Natural killer cell (primary cell): ENCODE measurements around the gene LMAN1. TPM values are rescaled to one million over a fixed set of nuclear protein-coding genes. Genes with fewer than 3 reads are reported as not detected.

Experiments
- ATAC-seq, 3 donors: fragments of 150-1000 bp in 2 of 3; fragments of 200-7000 bp in 1 of 3; cut with Tn5 transposase; 1 replicate in 1 of 3; 2 replicates in 2 of 3; pipeline ENCODE4 v1.10.0; 2021; ENCODE audit warnings: mild to moderate bottlenecking in 2 of 3, moderate library complexity in 2 of 3
- DNase-seq, 2 donors: peaks; one replicate each; pipeline versions ENCODE4 v3.0.0 to v3.0.0-alpha.2; 2013 to 2021; ENCODE audit warnings: mixed read lengths in 1 of 2
- H3K27ac ChIP-seq: one replicate; pipeline ENCODE4 v1.5.1; 2013; ENCODE audit warnings: mild to moderate bottlenecking, low read length
- H3K27me3 ChIP-seq: one replicate; pipeline ENCODE4 v1.6.1; 2013; ENCODE audit warnings: low read length; ENCODE audit not compliant: control insufficient read depth, insufficient read depth
- H3K36me3 ChIP-seq: one replicate; pipeline ENCODE4 v1.6.1; 2013; ENCODE audit warnings: low read length; ENCODE audit not compliant: control insufficient read depth, insufficient read depth
- H3K4me1 ChIP-seq: one replicate; pipeline ENCODE4 v1.6.1; 2013; ENCODE audit warnings: low read length; ENCODE audit not compliant: control insufficient read depth, insufficient read depth
- H3K4me3 ChIP-seq: one replicate; pipeline ENCODE4 v1.5.1; 2013; ENCODE audit warnings: low read length
- H3K9me3 ChIP-seq: one replicate; pipeline ENCODE4 v1.6.1; 2013; ENCODE audit warnings: low read length; ENCODE audit not compliant: control insufficient read depth, insufficient read depth
- H3K27ac Mint-ChIP-seq, 2 donors: one replicate each; pipeline ENCODE4 v1.8.0; 2022; ENCODE audit warnings: mild to moderate bottlenecking in 2 of 2, mixed read lengths in 2 of 2, moderate library complexity in 1 of 2
- H3K27me3 Mint-ChIP-seq, 2 donors: one replicate each; pipeline ENCODE4 v1.8.0; 2022; ENCODE audit warnings: low read depth in 2 of 2, mixed read lengths in 2 of 2
- H3K36me3 Mint-ChIP-seq: one replicate; pipeline ENCODE4 v1.8.0; 2022; ENCODE audit warnings: mixed read lengths
- H3K4me1 Mint-ChIP-seq, 2 donors: one replicate each; pipeline ENCODE4 v1.8.0; 2022; ENCODE audit warnings: mixed read lengths in 2 of 2
- H3K4me3 Mint-ChIP-seq: one replicate; pipeline ENCODE4 v1.8.0; 2022; ENCODE audit warnings: mild to moderate bottlenecking, moderate library complexity, mixed read lengths
- H3K9me3 Mint-ChIP-seq, 2 donors: one replicate each; pipeline ENCODE4 v1.8.0; 2022; ENCODE audit warnings: mixed read lengths in 2 of 2
- WGBS: methylation state at CpG from one replicate; pipeline ENCODE4 v1.1.7; 2013; ENCODE audit warnings: missing lambda C conversion rate; ENCODE audit not compliant: insufficient coverage; 5-methylcytosine and 5-hydroxymethylcytosine counted together
- intact Hi-C: fragments of 100-400 bp; cut with micrococcal nuclease; formaldehyde crosslinking; loops from one replicate; pipeline ENCODE4 v1.14.2; 2022
- total RNA-seq, 4 donors: library from RNA; stranded (reverse); fragments of 120-200 nt in 1 of 4; gene quantifications; one replicate each; pipeline versions ENCODE4 v1.2.3 to v1.2.4, GENCODE V29; 2013 to 2022
- TF ChIP-seq, protein P1 (sequence below): fragments of 200-600 bp; IDR thresholded peaks from one replicate; pipeline ENCODE4 v1.8.0; 2022; ENCODE audit warnings: antibody characterized with exemption

Gene LMAN1
- total RNA-seq, 3 donors from 2014 or later (not counting 1 experiment from before 2014, with no cell fraction given), result 50.1 to 58.3 (median 57.6) TPM

- H3K4me1 Mint-ChIP-seq, result no peaks in the 10 kb centered on the region
- H3K27ac Mint-ChIP-seq, result no peak overlapping the region
- intact Hi-C loops, result no loop called here
- H3K9me3 Mint-ChIP-seq, result no peaks in the 10 kb centered on the region
- TF ChIP-seq, protein P1, sequence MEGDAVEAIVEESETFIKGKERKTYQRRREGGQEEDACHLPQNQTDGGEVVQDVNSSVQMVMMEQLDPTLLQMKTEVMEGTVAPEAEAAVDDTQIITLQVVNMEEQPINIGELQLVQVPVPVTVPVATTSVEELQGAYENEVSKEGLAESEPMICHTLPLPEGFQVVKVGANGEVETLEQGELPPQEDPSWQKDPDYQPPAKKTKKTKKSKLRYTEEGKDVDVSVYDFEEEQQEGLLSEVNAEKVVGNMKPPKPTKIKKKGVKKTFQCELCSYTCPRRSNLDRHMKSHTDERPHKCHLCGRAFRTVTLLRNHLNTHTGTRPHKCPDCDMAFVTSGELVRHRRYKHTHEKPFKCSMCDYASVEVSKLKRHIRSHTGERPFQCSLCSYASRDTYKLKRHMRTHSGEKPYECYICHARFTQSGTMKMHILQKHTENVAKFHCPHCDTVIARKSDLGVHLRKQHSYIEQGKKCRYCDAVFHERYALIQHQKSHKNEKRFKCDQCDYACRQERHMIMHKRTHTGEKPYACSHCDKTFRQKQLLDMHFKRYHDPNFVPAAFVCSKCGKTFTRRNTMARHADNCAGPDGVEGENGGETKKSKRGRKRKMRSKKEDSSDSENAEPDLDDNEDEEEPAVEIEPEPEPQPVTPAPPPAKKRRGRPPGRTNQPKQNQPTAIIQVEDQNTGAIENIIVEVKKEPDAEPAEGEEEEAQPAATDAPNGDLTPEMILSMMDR, result no peak
- Histone ChIP-seq H3K27me3 (no peaks in the 10 kb centered on the region), H3K36me3 (no peaks in the 10 kb centered on the region), H3K4me3 (no peak overlapping the region), H3K4me1 (no peaks in the 10 kb centered on the region), H3K9me3 (no peaks in the 10 kb centered on the region), H3K27ac (no peak overlapping the region)
- H3K27me3 Mint-ChIP-seq, result peaks cover 17 to 19% of the 10 kb centered on the region in 2 donors
- no peak overlapping the region for H3K4me3 Mint-ChIP-seq
- WGBS, result 82% methylated on average over 7 of the region's 8 CpGs
- no peaks in the 10 kb centered on the region for H3K36me3 Mint-ChIP-seq
- DNase-seq, result no peak
- ATAC-seq, result no peak
These were observed 60.2 kb downstream of the LMAN1 start for GRCh38 chr18:59298871-59299270.

DNA sequence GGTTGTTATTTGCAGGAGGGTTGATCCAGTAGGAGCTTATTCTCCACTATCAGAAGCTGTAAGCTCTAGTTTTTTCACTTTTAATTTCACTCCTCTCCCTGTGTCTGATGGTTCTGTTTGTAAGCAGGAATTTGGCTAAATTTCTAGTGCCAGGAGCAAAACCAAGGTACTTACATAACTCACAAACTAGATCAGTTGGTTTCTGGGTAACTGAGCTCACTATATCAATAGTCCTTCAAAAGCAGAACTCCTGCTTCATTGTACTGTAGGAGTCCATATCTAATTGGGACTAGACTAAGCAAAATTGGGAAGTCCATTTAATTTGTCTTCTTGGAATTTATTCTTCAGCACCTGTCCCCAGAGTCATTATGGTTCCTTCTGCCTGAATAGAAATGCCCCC lies 65.7 kb downstream of the LMAN1 start:
- Histone ChIP-seq H3K27me3 (peaks cover 6% of the 10 kb centered on the region), H3K9me3 (no peaks in the 10 kb centered on the region), H3K27ac (no peak overlapping the region), H3K36me3 (no peaks in the 10 kb centered on the region), H3K4me1 (no peaks in the 10 kb centered on the region), H3K4me3 (no peak overlapping the region)
- H3K27ac Mint-ChIP-seq, result no peak overlapping the region
- TF ChIP-seq, protein P1, result no peak
- intact Hi-C loops, result no loop called here
- H3K36me3 Mint-ChIP-seq, result no peaks in the 10 kb centered on the region
- H3K4me1 Mint-ChIP-seq, result no peaks in the 10 kb centered on the region
- ATAC-seq, result no peak
- DNase-seq, result no peak
- peaks cover 17 to 40% of the 10 kb centered on the region in 2 donors for H3K27me3 Mint-ChIP-seq
- no peaks in the 10 kb centered on the region for H3K9me3 Mint-ChIP-seq
- H3K4me3 Mint-ChIP-seq, result no peak overlapping the region

- no peaks in the 10 kb centered on the region for H3K36me3 Mint-ChIP-seq
- no peaks in the 10 kb centered on the region for H3K4me1 ChIP-seq
- ATAC-seq, result no peak
- no peak for DNase-seq
- H3K4me1 Mint-ChIP-seq, result no peaks in the 10 kb centered on the region
- H3K27me3 Mint-ChIP-seq, result peaks cover 11 to 21% of the 10 kb centered on the region in 2 donors
- peaks cover 0 to 2% of the 10 kb centered on the region in 2 donors for H3K9me3 Mint-ChIP-seq
- H3K36me3 ChIP-seq, result no peaks in the 10 kb centered on the region
- WGBS, result 80% methylated on average over 6 of the region's 6 CpGs
- intact Hi-C loops, result no loop called here
- H3K27ac Mint-ChIP-seq, result no peak overlapping the region
- no peaks in the 10 kb centered on the region for H3K27me3 ChIP-seq
- H3K4me3 ChIP-seq, result no peak overlapping the region
- H3K4me3 Mint-ChIP-seq, result no peak overlapping the region
- H3K9me3 ChIP-seq, result no peaks in the 10 kb centered on the region
- TF ChIP-seq, protein P1, result no peak
- H3K27ac ChIP-seq, result no peak overlapping the region
These were observed 72.7 kb downstream of the LMAN1 start for GRCh38 chr18:59286341-59286740.

- no peak for DNase-seq
- H3K4me3 Mint-ChIP-seq, result no peak overlapping the region
- no peaks in the 10 kb centered on the region for H3K4me1 Mint-ChIP-seq
- H3K27ac ChIP-seq, result no peak overlapping the region
- no peak overlapping the region for H3K27ac Mint-ChIP-seq
- H3K9me3 Mint-ChIP-seq, result peaks cover 0 to 2% of the 10 kb centered on the region in 2 donors
- H3K36me3 Mint-ChIP-seq, result no peaks in the 10 kb centered on the region
- TF ChIP-seq, protein P1, result no peak
- ATAC-seq, result no peak
- no peaks in the 10 kb centered on the region for H3K36me3 ChIP-seq
- H3K27me3 Mint-ChIP-seq, result peaks cover 32 to 33% of the 10 kb centered on the region in 2 donors
- H3K4me3 ChIP-seq, result no peak overlapping the region
- intact Hi-C loops, result no loop called here
- no peaks in the 10 kb centered on the region for H3K4me1 ChIP-seq
- H3K9me3 ChIP-seq, result no peaks in the 10 kb centered on the region
- H3K27me3 ChIP-seq, result peaks cover 8% of the 10 kb centered on the region
- WGBS, result 79% methylated on average over 8 of the region's 11 CpGs
These were observed 76.7 kb downstream of the LMAN1 start for GRCh38 chr18:59282341-59282740.
